HUES6 (cell line): ENCODE data around the gene PPP2R2C.

Experiments used
- H3K27ac ChIP-seq: 2 replicates; pipeline ENCODE4 v1.7.0; 2013; ENCODE audit warnings: low read depth, mild to moderate bottlenecking, low read length, inconsistent platforms
- H3K27me3 ChIP-seq: 2 replicates; pipeline ENCODE4 v1.6.1; 2013; ENCODE audit warnings: low read length; ENCODE audit not compliant: control insufficient read depth, insufficient read depth
- H3K36me3 ChIP-seq: 2 replicates; pipeline ENCODE4 v1.6.1; 2013; ENCODE audit warnings: low read length; ENCODE audit not compliant: control insufficient read depth, insufficient read depth
- H3K4me1 ChIP-seq: 2 replicates; pipeline ENCODE4 v1.6.1; 2013; ENCODE audit warnings: low read length; ENCODE audit not compliant: control insufficient read depth, insufficient read depth
- H3K4me3 ChIP-seq: 2 replicates; pipeline ENCODE4 v1.5.1; 2013; ENCODE audit warnings: low read depth, low read length
- H3K9ac ChIP-seq: one replicate; pipeline ENCODE4 v1.6.1; 2013; ENCODE audit warnings: mild to moderate bottlenecking, low read length
- H3K9me3 ChIP-seq: 2 replicates; pipeline ENCODE4 v1.6.1; 2013; ENCODE audit warnings: low read depth, low read length; ENCODE audit not compliant: control insufficient read depth, insufficient read depth

The PPP2R2C gene

GRCh38 chr4:6435010-6435409 is 37.4 kb downstream of the PPP2R2C start:
- H3K4me1 ChIP-seq, result no peaks in the 10 kb centered on the region
- no peaks in the 10 kb centered on the region for H3K27me3 ChIP-seq
- peaks cover 16% of the 10 kb centered on the region for H3K9me3 ChIP-seq
- H3K36me3 ChIP-seq, result no peaks in the 10 kb centered on the region
- no peak overlapping the region for H3K27ac ChIP-seq
- no peak overlapping the region for H3K4me3 ChIP-seq
- H3K9ac ChIP-seq, result no peak overlapping the region

GRCh38 chr4:6430927-6431326 is 41.5 kb downstream of the PPP2R2C start:
- Histone ChIP-seq H3K4me3 (no peak overlapping the region), H3K9me3 (peaks cover 15% of the 10 kb centered on the region)

GRCh38 chr4:6427439-6428090 is 44.8 kb downstream of the PPP2R2C start:
- Histone ChIP-seq H3K27ac (no peak overlapping the region), H3K9me3 (0 out of 2 replicates have a peak, but pooled peaks cover 2% of the 10 kb centered on the region), H3K4me3 (no peak overlapping the region), H3K27me3 (0 out of 2 replicates have a peak, but pooled peaks cover 2% of the 10 kb centered on the region), H3K9ac (no peak overlapping the region), H3K4me1 (no peaks in the 10 kb centered on the region), H3K36me3 (no peaks in the 10 kb centered on the region)

More at GRCh38 chr4:6430927-6431326, 41.5 kb downstream of the PPP2R2C start:
- Histone ChIP-seq H3K36me3 (no peaks in the 10 kb centered on the region), H3K27ac (no peak overlapping the region), H3K27me3 (no peaks in the 10 kb centered on the region), H3K9ac (no peak overlapping the region), H3K4me1 (no peaks in the 10 kb centered on the region)

- H3K9me3 ChIP-seq, result no peaks in the 10 kb centered on the region
- no peak overlapping the region for H3K9ac ChIP-seq
- no peak overlapping the region for H3K4me3 ChIP-seq
- no peaks in the 10 kb centered on the region for H3K36me3 ChIP-seq
- H3K27ac ChIP-seq, result no peak overlapping the region
- 0 out of 2 replicates have a peak, but pooled peaks cover 2% of the 10 kb centered on the region for H3K27me3 ChIP-seq
- no peaks in the 10 kb centered on the region for H3K4me1 ChIP-seq
These were observed 45.6 kb downstream of the PPP2R2C start for GRCh38 chr4:6426571-6427438.

DNA sequence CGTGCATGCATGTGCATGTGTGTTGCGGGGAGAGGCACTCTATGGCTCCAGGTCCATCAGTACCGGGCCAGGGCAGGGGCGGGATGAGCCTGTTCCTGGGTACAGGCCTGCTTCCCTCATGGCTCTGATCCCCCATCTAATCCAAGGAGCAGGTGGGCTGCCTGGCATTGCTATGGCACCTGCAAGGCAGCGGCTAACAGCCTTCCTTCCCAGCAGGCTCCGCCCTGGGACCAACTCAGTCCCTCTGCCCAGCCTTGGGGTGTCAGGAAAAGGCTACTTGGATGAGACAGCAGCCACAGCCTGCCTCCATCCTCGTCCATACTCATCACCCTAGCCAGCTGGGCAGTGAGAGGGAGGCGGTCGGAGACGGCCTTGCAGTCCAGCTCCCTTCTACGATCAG is 46.5 kb downstream of the PPP2R2C start:
- Histone ChIP-seq H3K9ac (no peak overlapping the region), H3K4me3 (no peak overlapping the region), H3K36me3 (no peaks in the 10 kb centered on the region), H3K27ac (no peak overlapping the region), H3K4me1 (no peaks in the 10 kb centered on the region), H3K9me3 (no peaks in the 10 kb centered on the region), H3K27me3 (0 out of 2 replicates have a peak, but pooled peaks cover 2% of the 10 kb centered on the region)

GRCh38 chr4:6425336-6425735 is 47.1 kb downstream of the PPP2R2C start:
- no peaks in the 10 kb centered on the region for H3K4me1 ChIP-seq
- H3K9me3 ChIP-seq, result no peaks in the 10 kb centered on the region
- H3K27ac ChIP-seq, result no peak overlapping the region
- H3K27me3 ChIP-seq, result 0 out of 2 replicates have a peak, but pooled peaks cover 2% of the 10 kb centered on the region
- no peak overlapping the region for H3K4me3 ChIP-seq
- H3K36me3 ChIP-seq, result no peaks in the 10 kb centered on the region
- no peak overlapping the region for H3K9ac ChIP-seq

- H3K36me3 ChIP-seq, result no peaks in the 10 kb centered on the region
- no peak overlapping the region for H3K9ac ChIP-seq
- no peaks in the 10 kb centered on the region for H3K9me3 ChIP-seq
- H3K27ac ChIP-seq, result no peak overlapping the region
- H3K4me3 ChIP-seq, result no peak overlapping the region
- H3K4me1 ChIP-seq, result no peaks in the 10 kb centered on the region
- H3K27me3 ChIP-seq, result 0 out of 2 replicates have a peak, but pooled peaks cover 2% of the 10 kb centered on the region
These were observed 48.0 kb downstream of the PPP2R2C start for GRCh38 chr4:6424425-6424824.

- Histone ChIP-seq H3K36me3 (no peaks in the 10 kb centered on the region), H3K9ac (no peak overlapping the region), H3K4me1 (no peaks in the 10 kb centered on the region), H3K27ac (no peak overlapping the region), H3K4me3 (no peak overlapping the region), H3K9me3 (no peaks in the 10 kb centered on the region), H3K27me3 (0 out of 2 replicates have a peak, but pooled peaks cover 2% of the 10 kb centered on the region)
These were observed 48.8 kb downstream of the PPP2R2C start for GRCh38 chr4:6423575-6423974.

- no peak overlapping the region for H3K4me3 ChIP-seq
- no peak overlapping the region for H3K9ac ChIP-seq
These were observed 49.5 kb downstream of the PPP2R2C start for GRCh38 chr4:6422866-6423265.

GRCh38 chr4:6422105-6422504 is 50.3 kb downstream of the PPP2R2C start:
- H3K27me3 ChIP-seq, result 0 out of 2 replicates have a peak, but pooled peaks cover 2% of the 10 kb centered on the region
- H3K4me1 ChIP-seq, result no peaks in the 10 kb centered on the region
- H3K4me3 ChIP-seq, result no peak overlapping the region
- H3K36me3 ChIP-seq, result no peaks in the 10 kb centered on the region
- H3K9me3 ChIP-seq, result no peaks in the 10 kb centered on the region
- H3K27ac ChIP-seq, result no peak overlapping the region
- no peak overlapping the region for H3K9ac ChIP-seq

More at GRCh38 chr4:6422866-6423265, 49.5 kb downstream of the PPP2R2C start:
- H3K27ac ChIP-seq, result no peak overlapping the region
- H3K4me1 ChIP-seq, result no peaks in the 10 kb centered on the region
- H3K9me3 ChIP-seq, result no peaks in the 10 kb centered on the region
- no peaks in the 10 kb centered on the region for H3K36me3 ChIP-seq
- H3K27me3 ChIP-seq, result 0 out of 2 replicates have a peak, but pooled peaks cover 2% of the 10 kb centered on the region

- Histone ChIP-seq H3K9ac (no peak overlapping the region), H3K4me1 (peaks cover 7% of the 10 kb centered on the region), H3K27ac (no peak overlapping the region), H3K27me3 (0 out of 2 replicates have a peak, but pooled peaks cover 2% of the 10 kb centered on the region), H3K4me3 (no peak overlapping the region), H3K36me3 (no peaks in the 10 kb centered on the region), H3K9me3 (no peaks in the 10 kb centered on the region)
These were observed 51.0 kb downstream of the PPP2R2C start for GRCh38 chr4:6421397-6421796.
